ENCODE measurements around the gene BTBD2.

DNA sequence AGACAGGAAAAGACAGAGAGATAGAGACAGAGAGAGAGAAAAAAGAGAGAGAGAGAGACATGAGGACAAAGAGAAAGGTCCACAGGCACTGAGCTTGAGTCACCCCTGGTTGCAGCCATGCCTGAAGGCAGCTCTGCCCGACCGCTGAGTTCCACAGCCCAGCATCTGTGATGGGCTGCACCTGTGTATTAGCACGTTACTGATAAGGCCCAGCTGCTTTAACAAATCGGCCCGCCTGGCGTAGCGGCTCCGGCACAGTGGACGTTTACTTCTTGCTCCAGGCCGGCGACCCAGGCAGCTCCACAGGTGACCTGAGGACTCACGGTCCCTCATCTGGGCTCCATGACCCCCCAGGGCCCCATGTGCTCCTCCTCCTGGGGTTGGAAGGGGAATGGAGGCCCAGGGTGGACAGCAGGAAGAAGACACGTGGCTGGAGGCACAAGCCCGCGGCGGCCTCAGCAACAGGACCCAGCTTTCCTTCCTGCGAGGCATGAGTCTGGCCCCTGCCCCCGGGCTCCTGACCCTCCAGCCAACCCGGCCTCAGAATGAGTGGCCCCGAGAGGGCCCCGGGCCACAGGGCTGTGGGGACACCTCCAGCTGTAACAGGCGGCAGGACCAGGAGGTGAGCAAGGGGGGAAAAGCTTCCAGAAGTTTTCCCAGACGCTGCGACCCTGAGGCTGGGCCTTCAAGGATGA lies 78.5 kb downstream of the BTBD2 start:
- TF ChIP-seq BHLHE40 (IDR thresholded peaks at IDR 0.05; ENCODE audit: borderline replicate concordance), result no peak
- TF ChIP-seq SUZ12 (IDR thresholded peaks at IDR 0.05), result no peak

Data from HEK293T (cell line).